ENCODE measurements around the gene RNU5B-1.

Gene RNU5B-1

DNA sequence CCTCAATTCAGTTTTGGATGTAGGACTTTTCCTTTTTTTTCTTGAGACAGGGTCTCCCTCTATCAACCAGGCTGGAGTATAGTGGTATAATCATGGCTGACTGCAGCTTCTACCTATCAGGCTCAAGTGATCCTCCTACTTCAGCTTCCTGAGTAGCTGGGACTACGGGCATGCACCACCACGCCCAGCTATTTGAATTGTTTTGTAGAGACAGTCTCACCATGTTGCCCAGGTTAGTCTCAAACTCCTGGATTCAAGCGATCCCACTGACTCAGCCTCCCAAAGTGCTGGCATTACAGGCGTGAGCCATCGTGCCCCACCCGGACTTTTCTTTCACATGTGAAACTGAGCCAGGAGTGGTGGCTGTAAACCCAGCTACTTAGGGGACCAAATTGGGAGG is 3.5 kb downstream of the RNU5B-1 start:
- H4K20me1 ChIP-seq (ENCODE audit: insufficient read depth, low read length) = no peaks in the 10 kb centered on the region
- H2AFZ ChIP-seq (ENCODE audit: low read length) = no peak overlapping the region
- no peaks in the 10 kb centered on the region for H3K4me1 ChIP-seq (ENCODE audit: low read length)
- no peak overlapping the region for H3K27ac ChIP-seq (ENCODE audit: low read length)
- TF ChIP-seq EZH2 (optimal IDR thresholded peaks at IDR 0.05; ENCODE audit: low read depth, low read length) = no peak
- TF ChIP-seq, protein P1, sequence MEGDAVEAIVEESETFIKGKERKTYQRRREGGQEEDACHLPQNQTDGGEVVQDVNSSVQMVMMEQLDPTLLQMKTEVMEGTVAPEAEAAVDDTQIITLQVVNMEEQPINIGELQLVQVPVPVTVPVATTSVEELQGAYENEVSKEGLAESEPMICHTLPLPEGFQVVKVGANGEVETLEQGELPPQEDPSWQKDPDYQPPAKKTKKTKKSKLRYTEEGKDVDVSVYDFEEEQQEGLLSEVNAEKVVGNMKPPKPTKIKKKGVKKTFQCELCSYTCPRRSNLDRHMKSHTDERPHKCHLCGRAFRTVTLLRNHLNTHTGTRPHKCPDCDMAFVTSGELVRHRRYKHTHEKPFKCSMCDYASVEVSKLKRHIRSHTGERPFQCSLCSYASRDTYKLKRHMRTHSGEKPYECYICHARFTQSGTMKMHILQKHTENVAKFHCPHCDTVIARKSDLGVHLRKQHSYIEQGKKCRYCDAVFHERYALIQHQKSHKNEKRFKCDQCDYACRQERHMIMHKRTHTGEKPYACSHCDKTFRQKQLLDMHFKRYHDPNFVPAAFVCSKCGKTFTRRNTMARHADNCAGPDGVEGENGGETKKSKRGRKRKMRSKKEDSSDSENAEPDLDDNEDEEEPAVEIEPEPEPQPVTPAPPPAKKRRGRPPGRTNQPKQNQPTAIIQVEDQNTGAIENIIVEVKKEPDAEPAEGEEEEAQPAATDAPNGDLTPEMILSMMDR (IDR thresholded peaks at IDR 0.05; ENCODE audit: low read length) = no peak
- TF ChIP-seq EZH2phosphoT487 (IDR thresholded peaks at IDR 0.05; ENCODE audit: low read length) = no peak
- DNase-seq = no peak
- H3K9me2 ChIP-seq (replicated peaks; ENCODE audit: insufficient read depth, low read length) = no peaks in the 10 kb centered on the region
- H3K4me3 ChIP-seq (ENCODE audit: low read length) = no peak overlapping the region
- no peak overlapping the region for H3K4me2 ChIP-seq (ENCODE audit: low read depth, low read length)
- no peaks in the 10 kb centered on the region for H3K79me2 ChIP-seq (ENCODE audit: low read length)
- peaks cover 16% of the 10 kb centered on the region for H3F3A ChIP-seq (ENCODE audit: insufficient read depth, low read length)
- H3K9me3 ChIP-seq (replicated peaks; ENCODE audit: insufficient read depth, low read length) = no peaks in the 10 kb centered on the region
- 0 out of 2 replicates have a peak, but pooled peaks cover 7% of the 10 kb centered on the region for H3K27me3 ChIP-seq (replicated peaks; ENCODE audit: insufficient read depth, low read length)
- H3K36me3 ChIP-seq (replicated peaks; ENCODE audit: insufficient read depth, low read length) = no peaks in the 10 kb centered on the region
- no peak overlapping the region for H3K9ac ChIP-seq (ENCODE audit: low read length)

DNA sequence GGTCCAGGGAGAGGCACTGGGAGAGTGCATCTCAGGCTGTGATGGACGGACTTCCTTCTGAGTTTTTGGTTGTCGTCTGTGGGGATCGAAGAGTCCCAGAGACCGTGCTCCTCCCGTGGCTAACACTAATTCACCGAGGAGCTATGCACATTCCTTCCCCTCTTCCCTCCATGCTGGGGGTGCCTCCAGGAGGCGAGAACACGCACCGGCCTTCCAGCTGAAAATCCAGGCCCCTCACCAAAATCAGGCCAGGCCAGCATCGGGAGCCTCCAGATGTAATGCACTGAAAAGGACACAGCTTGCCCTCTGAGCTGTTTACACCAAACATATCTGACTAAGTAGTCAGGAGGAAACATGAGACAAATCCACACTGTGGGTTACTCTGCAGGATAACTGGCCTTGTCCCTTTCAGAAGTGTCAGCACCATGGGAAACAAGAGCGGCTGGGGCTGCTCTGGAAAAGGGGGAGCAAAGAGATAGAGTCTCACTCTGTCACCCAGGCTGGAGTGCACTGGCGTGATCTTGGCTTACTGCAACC is 5.5 kb downstream of the RNU5B-1 start:
- Histone ChIP-seq H3K36me3 (replicated peaks; ENCODE audit: insufficient read depth, low read length) (no peaks in the 10 kb centered on the region), H3K9me2 (replicated peaks; ENCODE audit: insufficient read depth, low read length) (no peaks in the 10 kb centered on the region), H2AFZ (ENCODE audit: low read length) (no peak overlapping the region), H3K9ac (ENCODE audit: low read length) (no peak overlapping the region), H3K79me2 (ENCODE audit: low read length) (no peaks in the 10 kb centered on the region), H3K4me2 (ENCODE audit: low read depth, low read length) (no peak overlapping the region), H3K27ac (ENCODE audit: low read length) (no peak overlapping the region), H3K27me3 (replicated peaks; ENCODE audit: insufficient read depth, low read length) (peaks cover 7% of the 10 kb centered on the region; the same call in 1 of the 2 replicates), H3K4me1 (ENCODE audit: low read length) (no peaks in the 10 kb centered on the region), H3K9me3 (replicated peaks; ENCODE audit: insufficient read depth, low read length) (no peaks in the 10 kb centered on the region), H3F3A (ENCODE audit: insufficient read depth, low read length) (peaks cover 13% of the 10 kb centered on the region), H4K20me1 (ENCODE audit: insufficient read depth, low read length) (no peaks in the 10 kb centered on the region), H3K4me3 (ENCODE audit: low read length) (no peak overlapping the region)
- TF ChIP-seq EZH2 (optimal IDR thresholded peaks at IDR 0.05; ENCODE audit: low read depth, low read length) = no peak
- TF ChIP-seq, protein P1 (IDR thresholded peaks at IDR 0.05; ENCODE audit: low read length) = no peak
- no peak for TF ChIP-seq EZH2phosphoT487 (IDR thresholded peaks at IDR 0.05; ENCODE audit: low read length)
- no peak for DNase-seq

DNA sequence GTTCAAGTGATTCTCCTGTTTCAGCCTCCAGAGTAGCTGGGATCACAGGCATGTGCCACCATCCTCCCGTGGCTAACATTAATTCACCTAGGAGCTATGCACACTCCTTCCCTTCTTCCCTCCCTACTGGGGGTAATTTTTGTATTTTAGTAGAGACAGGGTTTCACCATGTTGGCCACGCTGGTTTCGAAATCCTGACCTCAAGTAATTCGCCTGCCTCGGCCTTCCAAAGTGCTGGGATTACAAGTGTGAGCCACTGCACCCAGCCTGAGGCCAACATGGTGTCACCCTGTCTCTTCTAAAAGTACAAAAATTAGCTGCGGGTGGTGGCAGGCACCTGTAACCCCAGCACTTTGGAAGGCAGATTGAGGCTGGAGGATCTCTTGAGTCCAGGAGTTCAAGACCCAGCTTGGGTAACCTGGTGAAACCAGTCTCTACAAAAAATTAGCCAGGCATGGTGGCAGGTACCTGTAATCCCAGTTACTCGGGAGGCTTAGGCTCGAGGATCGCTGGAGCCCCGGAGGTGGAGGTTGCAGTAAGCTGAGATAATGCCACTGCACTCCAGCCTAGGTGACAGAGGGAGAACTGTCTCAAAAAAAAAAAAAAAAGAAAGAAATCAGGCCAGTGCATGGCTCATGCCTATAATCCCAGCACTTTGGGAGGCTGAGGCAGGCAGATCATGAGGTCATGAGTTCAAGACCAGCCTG is 6.1 kb downstream of the RNU5B-1 start:
- Histone ChIP-seq H3K4me3 (ENCODE audit: low read length) (no peak overlapping the region), H3K9me3 (replicated peaks; ENCODE audit: insufficient read depth, low read length) (no peaks in the 10 kb centered on the region), H4K20me1 (ENCODE audit: insufficient read depth, low read length) (no peaks in the 10 kb centered on the region), H3K4me1 (ENCODE audit: low read length) (no peaks in the 10 kb centered on the region), H3K36me3 (replicated peaks; ENCODE audit: insufficient read depth, low read length) (no peaks in the 10 kb centered on the region), H3K79me2 (ENCODE audit: low read length) (no peaks in the 10 kb centered on the region), H3K27ac (ENCODE audit: low read length) (no peak overlapping the region), H3F3A (ENCODE audit: insufficient read depth, low read length) (peaks cover 7% of the 10 kb centered on the region), H3K27me3 (replicated peaks; ENCODE audit: insufficient read depth, low read length) (peaks cover 10% of the 10 kb centered on the region; the same call in 1 of the 2 replicates), H3K4me2 (ENCODE audit: low read depth, low read length) (no peak overlapping the region), H3K9ac (ENCODE audit: low read length) (no peak overlapping the region), H2AFZ (ENCODE audit: low read length) (no peak overlapping the region), H3K9me2 (replicated peaks; ENCODE audit: insufficient read depth, low read length) (no peaks in the 10 kb centered on the region)
- DNase-seq = no peak
- TF ChIP-seq, protein P1 (IDR thresholded peaks at IDR 0.05; ENCODE audit: low read length) = no peak
- TF ChIP-seq EZH2phosphoT487 (IDR thresholded peaks at IDR 0.05; ENCODE audit: low read length) (no peak), EZH2 (optimal IDR thresholded peaks at IDR 0.05; ENCODE audit: low read depth, low read length) (no peak)

All from MM.1S (cell line).